Natural killer cell (primary cell): ENCODE data around the gene SORBS1. TPM values are rescaled to one million over a fixed set of nuclear protein-coding genes. Genes with fewer than 3 reads are reported as not detected.

Experiments used
- ATAC-seq, 3 donors: fragments of 150-1000 bp in 2 of 3; fragments of 200-7000 bp in 1 of 3; cut with Tn5 transposase; 1 replicate in 1 of 3; 2 replicates in 2 of 3; pipeline ENCODE4 v1.10.0; 2021; ENCODE audit warnings: mild to moderate bottlenecking in 2 of 3, moderate library complexity in 2 of 3
- DNase-seq, 2 donors: peaks; one replicate each; pipeline versions ENCODE4 v3.0.0 to v3.0.0-alpha.2; 2013 to 2021; ENCODE audit warnings: mixed read lengths in 1 of 2
- H3K27ac ChIP-seq: one replicate; pipeline ENCODE4 v1.5.1; 2013; ENCODE audit warnings: mild to moderate bottlenecking, low read length
- H3K27me3 ChIP-seq: one replicate; pipeline ENCODE4 v1.6.1; 2013; ENCODE audit warnings: low read length; ENCODE audit not compliant: control insufficient read depth, insufficient read depth
- H3K36me3 ChIP-seq: one replicate; pipeline ENCODE4 v1.6.1; 2013; ENCODE audit warnings: low read length; ENCODE audit not compliant: control insufficient read depth, insufficient read depth
- H3K4me1 ChIP-seq: one replicate; pipeline ENCODE4 v1.6.1; 2013; ENCODE audit warnings: low read length; ENCODE audit not compliant: control insufficient read depth, insufficient read depth
- H3K4me3 ChIP-seq: one replicate; pipeline ENCODE4 v1.5.1; 2013; ENCODE audit warnings: low read length
- H3K9me3 ChIP-seq: one replicate; pipeline ENCODE4 v1.6.1; 2013; ENCODE audit warnings: low read length; ENCODE audit not compliant: control insufficient read depth, insufficient read depth
- H3K27ac Mint-ChIP-seq, 2 donors: one replicate each; pipeline ENCODE4 v1.8.0; 2022; ENCODE audit warnings: mild to moderate bottlenecking in 2 of 2, mixed read lengths in 2 of 2, moderate library complexity in 1 of 2
- H3K27me3 Mint-ChIP-seq, 2 donors: one replicate each; pipeline ENCODE4 v1.8.0; 2022; ENCODE audit warnings: low read depth in 2 of 2, mixed read lengths in 2 of 2
- H3K36me3 Mint-ChIP-seq: one replicate; pipeline ENCODE4 v1.8.0; 2022; ENCODE audit warnings: mixed read lengths
- H3K4me1 Mint-ChIP-seq, 2 donors: one replicate each; pipeline ENCODE4 v1.8.0; 2022; ENCODE audit warnings: mixed read lengths in 2 of 2
- H3K4me3 Mint-ChIP-seq: one replicate; pipeline ENCODE4 v1.8.0; 2022; ENCODE audit warnings: mild to moderate bottlenecking, moderate library complexity, mixed read lengths
- H3K9me3 Mint-ChIP-seq, 2 donors: one replicate each; pipeline ENCODE4 v1.8.0; 2022; ENCODE audit warnings: mixed read lengths in 2 of 2
- CTCF ChIP-seq: fragments of 200-600 bp; IDR thresholded peaks from one replicate; pipeline ENCODE4 v1.8.0; 2022; ENCODE audit warnings: antibody characterized with exemption
- WGBS: methylation state at CpG from one replicate; pipeline ENCODE4 v1.1.7; 2013; ENCODE audit warnings: missing lambda C conversion rate; ENCODE audit not compliant: insufficient coverage; 5-methylcytosine and 5-hydroxymethylcytosine counted together
- intact Hi-C: fragments of 100-400 bp; cut with micrococcal nuclease; formaldehyde crosslinking; loops from one replicate; pipeline ENCODE4 v1.14.2; 2022
- total RNA-seq, 4 donors: library from RNA; stranded (reverse); fragments of 120-200 nt in 1 of 4; gene quantifications; one replicate each; pipeline versions ENCODE4 v1.2.3 to v1.2.4, GENCODE V29; 2013 to 2022

Gene SORBS1
- total RNA-seq, 3 donors from 2014 or later (not counting 1 experiment from before 2014, with no cell fraction given) = 2.4 to 5.4 (median 2.8) TPM

- Mint-ChIP-seq H3K36me3 (no peaks in the 10 kb centered on the region), H3K4me3 (no peak overlapping the region), H3K9me3 (no peaks in the 10 kb centered on the region), H3K4me1 (no peaks in the 10 kb centered on the region), H3K27me3 (no peaks in the 10 kb centered on the region), H3K27ac (no peak overlapping the region)
- Histone ChIP-seq H3K27me3 (no peaks in the 10 kb centered on the region), H3K4me3 (no peak overlapping the region), H3K9me3 (no peaks in the 10 kb centered on the region), H3K27ac (no peak overlapping the region), H3K4me1 (no peaks in the 10 kb centered on the region), H3K36me3 (no peaks in the 10 kb centered on the region)
- WGBS = 52% methylated on average over 4 of the region's 4 CpGs
- no peak for TF ChIP-seq CTCF
- DNase-seq = no peak
- no peak for ATAC-seq
- intact Hi-C loops = loop anchor here (5.0 kb wide), 1 partner anchor 435 kb away; no protein-coding TSS in a partner anchor
Observed at GRCh38 chr10:95431900-95432342, 129.2 kb downstream of the SORBS1 start.

GRCh38 chr10:95430231-95430951, 130.8 kb downstream of the SORBS1 start:
- TF ChIP-seq CTCF = peak; percentile 98
- ATAC-seq (peak; percentile 83 to 95 (median 84)), DNase-seq (peak in 1 of 2 donors; percentile 74)
- H3K27ac ChIP-seq = no peak overlapping the region
- H3K9me3 ChIP-seq = no peaks in the 10 kb centered on the region
- H3K4me1 ChIP-seq = no peaks in the 10 kb centered on the region
- H3K4me3 ChIP-seq = no peak overlapping the region
- 49% methylated on average over 10 of the region's 12 CpGs for WGBS
- Mint-ChIP-seq H3K4me1 (no peaks in the 10 kb centered on the region), H3K9me3 (no peaks in the 10 kb centered on the region), H3K27me3 (peaks cover 0 to 5% of the 10 kb centered on the region in 2 donors), H3K4me3 (no peak overlapping the region), H3K27ac (no peak overlapping the region), H3K36me3 (no peaks in the 10 kb centered on the region)
- intact Hi-C loops = loop anchor here (1.0 to 5.0 kb wide), 2 partner anchors 171 to 437 kb away; no protein-coding TSS in a partner anchor
- no peaks in the 10 kb centered on the region for H3K36me3 ChIP-seq
- H3K27me3 ChIP-seq = no peaks in the 10 kb centered on the region

- intact Hi-C loops = loop anchor here (1.0 to 5.0 kb wide), 2 partner anchors 172 to 438 kb away; no protein-coding TSS in a partner anchor
- DNase-seq (no peak), ATAC-seq (no peak)
- Histone ChIP-seq H3K4me1 (no peaks in the 10 kb centered on the region), H3K36me3 (no peaks in the 10 kb centered on the region), H3K27me3 (no peaks in the 10 kb centered on the region), H3K4me3 (no peak overlapping the region), H3K9me3 (no peaks in the 10 kb centered on the region), H3K27ac (no peak overlapping the region)
- Mint-ChIP-seq H3K9me3 (no peaks in the 10 kb centered on the region), H3K27ac (no peak overlapping the region), H3K4me3 (no peak overlapping the region), H3K27me3 (peaks cover 0 to 5% of the 10 kb centered on the region in 2 donors), H3K4me1 (no peaks in the 10 kb centered on the region), H3K36me3 (no peaks in the 10 kb centered on the region)
- 98% methylated on average over 3 of the region's 4 CpGs for WGBS
- no peak for TF ChIP-seq CTCF
Observed at GRCh38 chr10:95429639-95430038, 131.5 kb downstream of the SORBS1 start.
